Suprapubic skin (tissue), 4 donors: ENCODE data around the gene CALM3.
A peak's percentile ranks its signal among the peaks of the same experiment; 100 is the strongest.

Experiments used
- EP300 ChIP-seq: sonication (generic); formaldehyde crosslinking; IDR thresholded peaks from one replicate; pipeline ENCODE4 v1.6.1; 2017; ENCODE audit warnings: antibody characterized with exemption
- POLR2A ChIP-seq, 2 donors: fragments of 450-650 bp; IDR thresholded peaks; one replicate each; pipeline ENCODE4 v1.6.1; 2017; ENCODE audit warnings: antibody characterized with exemption in 2 of 2, mild to moderate bottlenecking in 2 of 2, moderate library complexity in 2 of 2
- POLR2AphosphoS5 ChIP-seq, 3 donors: sonication (generic); formaldehyde crosslinking; IDR thresholded peaks; one replicate each; pipeline ENCODE4 v1.6.1; 2017; ENCODE audit warnings: antibody characterized with exemption in 3 of 3
- TF ChIP-seq, protein P1 (sequence below), 2 donors: fragments of 200-600 bp in 1 of 2; fragments of 450-650 bp in 1 of 2; sonication (generic) in 1 of 2; IDR thresholded peaks; one replicate each; pipeline ENCODE4 v1.5.1; 2016 to 2019; ENCODE audit warnings: antibody characterized with exemption in 2 of 2, mild to moderate bottlenecking in 1 of 2, moderate library complexity in 1 of 2

DNA sequence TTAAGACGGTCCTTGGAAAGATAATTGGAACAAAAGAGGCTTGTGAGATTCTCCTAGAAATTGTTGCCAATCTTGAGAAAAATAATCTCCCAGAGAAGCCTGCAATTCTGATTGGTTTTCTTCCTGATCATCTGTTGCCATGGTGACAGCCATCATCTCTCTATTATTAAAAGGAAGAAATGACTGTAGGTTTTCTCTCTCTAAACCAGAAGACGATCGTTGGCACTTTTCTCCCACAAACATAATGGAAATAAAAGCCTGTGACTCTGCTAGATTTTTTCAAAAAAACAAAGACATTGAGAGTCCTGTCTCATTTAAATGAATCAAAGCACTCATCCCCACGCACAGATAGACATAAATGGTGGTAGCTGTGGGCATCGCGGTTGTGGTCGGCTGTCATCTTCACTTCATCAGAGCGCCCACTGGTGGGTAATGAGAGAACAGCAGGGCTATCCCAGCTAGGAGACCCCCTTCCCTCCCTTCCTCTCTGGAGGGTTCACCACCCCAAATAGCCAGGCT, 21.7 kb upstream of the CALM3 start:
- TF ChIP-seq, protein P1, sequence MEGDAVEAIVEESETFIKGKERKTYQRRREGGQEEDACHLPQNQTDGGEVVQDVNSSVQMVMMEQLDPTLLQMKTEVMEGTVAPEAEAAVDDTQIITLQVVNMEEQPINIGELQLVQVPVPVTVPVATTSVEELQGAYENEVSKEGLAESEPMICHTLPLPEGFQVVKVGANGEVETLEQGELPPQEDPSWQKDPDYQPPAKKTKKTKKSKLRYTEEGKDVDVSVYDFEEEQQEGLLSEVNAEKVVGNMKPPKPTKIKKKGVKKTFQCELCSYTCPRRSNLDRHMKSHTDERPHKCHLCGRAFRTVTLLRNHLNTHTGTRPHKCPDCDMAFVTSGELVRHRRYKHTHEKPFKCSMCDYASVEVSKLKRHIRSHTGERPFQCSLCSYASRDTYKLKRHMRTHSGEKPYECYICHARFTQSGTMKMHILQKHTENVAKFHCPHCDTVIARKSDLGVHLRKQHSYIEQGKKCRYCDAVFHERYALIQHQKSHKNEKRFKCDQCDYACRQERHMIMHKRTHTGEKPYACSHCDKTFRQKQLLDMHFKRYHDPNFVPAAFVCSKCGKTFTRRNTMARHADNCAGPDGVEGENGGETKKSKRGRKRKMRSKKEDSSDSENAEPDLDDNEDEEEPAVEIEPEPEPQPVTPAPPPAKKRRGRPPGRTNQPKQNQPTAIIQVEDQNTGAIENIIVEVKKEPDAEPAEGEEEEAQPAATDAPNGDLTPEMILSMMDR (IDR thresholded peaks at IDR 0.05), result peak in 1 of 2 donors; percentile 12
- TF ChIP-seq POLR2A (IDR thresholded peaks at IDR 0.05) (no peak), EP300 (no peak), POLR2AphosphoS5 (IDR thresholded peaks at IDR 0.05) (no peak)
